ENCODE results near the gene TTC9C. TPM values are rescaled to one million over a fixed set of nuclear protein-coding genes. Genes with fewer than 3 reads are reported as not detected.
A peak's percentile ranks its signal among the peaks of the same experiment; 100 is the strongest.

TTC9C gene
- polyA plus RNA-seq, 1 donor, result 37.9 TPM

GRCh38 chr11:62774407-62774806 is 46.1 kb downstream of the TTC9C start:
- no peaks in the 10 kb centered on the region for H3K27me3 ChIP-seq (ENCODE audit: control insufficient read depth, insufficient read depth, low read length)
- no peak for DNase-seq
- WGBS (ENCODE audit: insufficient coverage, low lambda C conversion rate), result no CpG with 5 or more reads among the region's 6 CpGs
- peaks cover 10% of the 10 kb centered on the region for H3K4me1 ChIP-seq (ENCODE audit: control insufficient read depth, insufficient read depth, low read length)
- H3K27ac ChIP-seq (ENCODE audit: low read length), result no peak overlapping the region
- no peaks in the 10 kb centered on the region for H3K9me3 ChIP-seq (ENCODE audit: control insufficient read depth, low read depth, low read length)
- H3K36me3 ChIP-seq (ENCODE audit: control insufficient read depth, insufficient read depth, low read length), result peaks cover 40% of the 10 kb centered on the region
- H3K4me3 ChIP-seq (ENCODE audit: low read length), result no peak overlapping the region

- Histone ChIP-seq H3K9me3 (ENCODE audit: control insufficient read depth, low read depth, low read length) (no peaks in the 10 kb centered on the region), H3K4me1 (ENCODE audit: control insufficient read depth, insufficient read depth, low read length) (peaks cover 8% of the 10 kb centered on the region), H3K4me3 (ENCODE audit: low read length) (no peak overlapping the region), H3K27ac (ENCODE audit: low read length) (no peak overlapping the region), H3K27me3 (ENCODE audit: control insufficient read depth, insufficient read depth, low read length) (no peaks in the 10 kb centered on the region), H3K36me3 (ENCODE audit: control insufficient read depth, insufficient read depth, low read length) (peaks cover 46% of the 10 kb centered on the region)
- no peak for DNase-seq
- no CpG with 5 or more reads among the region's 17 CpGs for WGBS (ENCODE audit: insufficient coverage, low lambda C conversion rate)
Measured at GRCh38 chr11:62775646-62776045, 47.4 kb downstream of the TTC9C start.

DNA sequence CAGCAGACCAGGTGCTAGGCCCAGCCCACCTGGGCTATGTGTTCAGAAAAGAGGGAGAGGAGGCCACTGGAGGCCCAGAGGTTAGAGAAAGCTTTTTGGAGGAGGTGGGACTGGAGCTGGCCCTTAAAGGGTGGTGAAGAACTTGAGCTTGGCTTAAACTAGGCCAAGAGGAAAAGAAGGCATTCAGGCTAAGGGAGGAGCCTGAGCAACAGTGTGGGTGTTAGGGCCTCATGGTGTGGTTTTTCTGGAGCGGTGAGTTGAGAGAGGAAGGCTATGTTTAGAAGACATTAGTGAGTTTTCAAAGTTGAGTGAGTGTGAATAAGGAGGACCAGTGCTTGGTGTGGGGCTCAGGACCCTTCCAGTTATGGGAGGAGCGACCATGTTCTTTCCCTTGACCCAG is 49.1 kb downstream of the TTC9C start:
- Histone ChIP-seq H3K27me3 (ENCODE audit: control insufficient read depth, insufficient read depth, low read length) (no peaks in the 10 kb centered on the region), H3K36me3 (ENCODE audit: control insufficient read depth, insufficient read depth, low read length) (peaks cover 53% of the 10 kb centered on the region), H3K27ac (ENCODE audit: low read length) (no peak overlapping the region), H3K4me3 (ENCODE audit: low read length) (no peak overlapping the region), H3K9me3 (ENCODE audit: control insufficient read depth, low read depth, low read length) (no peaks in the 10 kb centered on the region), H3K4me1 (ENCODE audit: control insufficient read depth, insufficient read depth, low read length) (no peaks in the 10 kb centered on the region)
- 100% methylated on average over 1 of the region's 2 CpGs for WGBS (ENCODE audit: insufficient coverage, low lambda C conversion rate)
- DNase-seq, result no peak

- peaks cover 59% of the 10 kb centered on the region for H3K36me3 ChIP-seq (ENCODE audit: control insufficient read depth, insufficient read depth, low read length)
- DNase-seq, result no peak
- no peak overlapping the region for H3K4me3 ChIP-seq (ENCODE audit: low read length)
- H3K9me3 ChIP-seq (ENCODE audit: control insufficient read depth, low read depth, low read length), result no peaks in the 10 kb centered on the region
- no peak overlapping the region for H3K27ac ChIP-seq (ENCODE audit: low read length)
- H3K27me3 ChIP-seq (ENCODE audit: control insufficient read depth, insufficient read depth, low read length), result no peaks in the 10 kb centered on the region
- 100% methylated on average over 1 of the region's 3 CpGs for WGBS (ENCODE audit: insufficient coverage, low lambda C conversion rate)
- H3K4me1 ChIP-seq (ENCODE audit: control insufficient read depth, insufficient read depth, low read length), result no peaks in the 10 kb centered on the region
Measured at GRCh38 chr11:62778441-62778840, 50.2 kb downstream of the TTC9C start.

- H3K9me3 ChIP-seq (ENCODE audit: control insufficient read depth, low read depth, low read length), result no peaks in the 10 kb centered on the region
- H3K27me3 ChIP-seq (ENCODE audit: control insufficient read depth, insufficient read depth, low read length), result no peaks in the 10 kb centered on the region
- H3K4me3 ChIP-seq (ENCODE audit: low read length), result no peak overlapping the region
- peaks cover 31% of the 10 kb centered on the region for H3K36me3 ChIP-seq (ENCODE audit: control insufficient read depth, insufficient read depth, low read length)
- no peak overlapping the region for H3K27ac ChIP-seq (ENCODE audit: low read length)
- peaks cover 9% of the 10 kb centered on the region for H3K4me1 ChIP-seq (ENCODE audit: control insufficient read depth, insufficient read depth, low read length)
- 90% methylated on average over 2 of the region's 7 CpGs for WGBS (ENCODE audit: insufficient coverage, low lambda C conversion rate)
- no peak for DNase-seq
Measured at GRCh38 chr11:62782753-62783152, 54.5 kb downstream of the TTC9C start.

DNA sequence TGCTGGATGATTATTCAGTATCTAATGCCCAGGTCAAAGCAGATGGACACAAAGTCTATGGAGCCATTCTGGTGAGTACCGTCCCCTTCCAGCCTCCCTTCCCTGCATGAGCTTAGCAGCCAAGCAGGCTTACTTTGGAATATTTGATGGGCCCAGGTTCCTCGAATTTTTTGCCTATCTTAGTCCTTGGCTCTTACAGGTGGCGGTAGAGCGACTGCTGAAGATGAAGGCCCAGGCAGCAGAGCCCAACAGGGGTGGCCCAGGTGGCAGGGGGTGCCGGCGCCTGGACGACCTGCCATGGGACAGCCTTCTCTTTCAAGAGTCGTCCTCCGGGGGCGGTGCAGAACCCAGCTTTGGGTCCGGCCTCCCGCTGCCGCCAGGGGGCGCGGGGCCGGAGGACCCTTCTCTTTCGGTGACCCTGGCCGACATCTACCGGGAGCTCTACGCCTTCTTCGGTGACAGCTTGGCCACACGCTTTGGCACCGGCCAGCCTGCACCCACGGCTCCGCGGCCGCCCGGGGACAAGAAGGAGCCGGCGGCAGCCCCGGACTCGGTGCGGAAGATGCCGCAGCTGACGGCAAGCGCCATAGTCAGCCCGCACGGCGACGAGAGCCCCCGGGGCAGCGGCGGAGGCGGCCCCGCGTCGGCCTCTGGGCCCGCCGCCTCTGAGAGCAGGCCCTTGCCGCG is 58.2 kb downstream of the TTC9C start:
- Histone ChIP-seq H3K36me3 (ENCODE audit: control insufficient read depth, insufficient read depth, low read length) (peaks cover 33% of the 10 kb centered on the region), H3K4me1 (ENCODE audit: control insufficient read depth, insufficient read depth, low read length) (peaks cover 18% of the 10 kb centered on the region), H3K9me3 (ENCODE audit: control insufficient read depth, low read depth, low read length) (no peaks in the 10 kb centered on the region), H3K27me3 (ENCODE audit: control insufficient read depth, insufficient read depth, low read length) (no peaks in the 10 kb centered on the region), H3K4me3 (ENCODE audit: low read length) (peak overlapping the region; percentile 95), H3K27ac (ENCODE audit: low read length) (peak overlapping the region; percentile 94)
- DNase-seq, result peak; percentile 86 to 89
- no CpG with 5 or more reads among the region's 51 CpGs for WGBS (ENCODE audit: insufficient coverage, low lambda C conversion rate)

GRCh38 chr11:62787005-62787759 is 58.9 kb downstream of the TTC9C start, which contains the start of gene TMEM179B:
TSS of gene TMEM179B (plus strand) at chr11:62787402. CDS start at chr11:62787432, 30 bp downstream.
- no peaks in the 10 kb centered on the region for H3K27me3 ChIP-seq (ENCODE audit: control insufficient read depth, insufficient read depth, low read length)
- H3K36me3 ChIP-seq (ENCODE audit: control insufficient read depth, insufficient read depth, low read length), result peaks cover 27% of the 10 kb centered on the region
- DNase-seq, result peak; percentile 98
- peaks cover 18% of the 10 kb centered on the region for H3K4me1 ChIP-seq (ENCODE audit: control insufficient read depth, insufficient read depth, low read length)
- H3K4me3 ChIP-seq (ENCODE audit: low read length), result peak within 1 kb of the TSS; percentile 95
- no peaks in the 10 kb centered on the region for H3K9me3 ChIP-seq (ENCODE audit: control insufficient read depth, low read depth, low read length)
- H3K27ac ChIP-seq (ENCODE audit: low read length), result peak within 1 kb of the TSS; percentile 94
- WGBS (ENCODE audit: insufficient coverage, low lambda C conversion rate), result no CpG with 5 or more reads among the region's 88 CpGs

Other genes starting within 250 kb of the TTC9C start
- 134 TPM for gene AHNAK, start 181.7 kb upstream of the TTC9C start, polyA plus RNA-seq
- gene EEF1G, start 154.6 kb upstream of the TTC9C start, polyA plus RNA-seq, result 2,426 TPM
- 18.7 TPM for gene TUT1, start 137.0 kb upstream of the TTC9C start, polyA plus RNA-seq
- 51.6 TPM for gene MTA2, start 126.6 kb upstream of the TTC9C start, polyA plus RNA-seq
- gene EML3, start 115.7 kb upstream of the TTC9C start, polyA plus RNA-seq, result 25.3 TPM
- gene ROM1, start 115.2 kb upstream of the TTC9C start, polyA plus RNA-seq, result 4.5 TPM
- 40.0 TPM for gene B3GAT3, start 106.5 kb upstream of the TTC9C start, polyA plus RNA-seq
- gene GANAB, start 81.9 kb upstream of the TTC9C start, polyA plus RNA-seq, result 272 TPM
- 15.2 TPM for gene INTS5, start 75.2 kb upstream of the TTC9C start, polyA plus RNA-seq
- gene C11orf98, start 63.3 kb upstream of the TTC9C start, polyA plus RNA-seq, result 60.4 TPM
- gene CSKMT, start 63.2 kb upstream of the TTC9C start, polyA plus RNA-seq, result 8.7 TPM
- gene UQCC3, start 56.8 kb upstream of the TTC9C start, polyA plus RNA-seq, result 10.4 TPM
- 5.7 TPM for gene LBHD1, start 56.2 kb upstream of the TTC9C start, polyA plus RNA-seq
- gene UBXN1, start 49.4 kb upstream of the TTC9C start, polyA plus RNA-seq, result 146 TPM
- 2.9 TPM for gene LRRN4CL, start 39.0 kb upstream of the TTC9C start, polyA plus RNA-seq
- gene BSCL2, start 21.1 kb upstream of the TTC9C start, polyA plus RNA-seq, result 38.6 TPM
- gene GNG3, start 20.8 kb upstream of the TTC9C start, polyA plus RNA-seq, result 10.9 TPM
- gene HNRNPUL2, start 1.0 kb upstream of the TTC9C start, polyA plus RNA-seq, result 65.1 TPM
- 7.2 TPM for gene ZBTB3, start 25.7 kb downstream of the TTC9C start, polyA plus RNA-seq
- gene POLR2G, start 33.1 kb downstream of the TTC9C start, polyA plus RNA-seq, result 87.5 TPM
- 28.5 TPM for gene TAF6L, start 42.9 kb downstream of the TTC9C start, polyA plus RNA-seq
- gene TMEM179B, start 58.9 kb downstream of the TTC9C start, polyA plus RNA-seq, result 69.5 TPM
- gene TMEM223, start 63.5 kb downstream of the TTC9C start, polyA plus RNA-seq, result 18.4 TPM
- gene NXF1, start 77.0 kb downstream of the TTC9C start, polyA plus RNA-seq, result 89.3 TPM
- 42.4 TPM for gene STX5, start 103.6 kb downstream of the TTC9C start, polyA plus RNA-seq
- 0.76 TPM for gene TEX54, start 104.4 kb downstream of the TTC9C start, polyA plus RNA-seq
- 38.4 TPM for gene WDR74, start 111.1 kb downstream of the TTC9C start, polyA plus RNA-seq
- 182 TPM for gene SLC3A2, start 152.4 kb downstream of the TTC9C start, polyA plus RNA-seq
- 1.3 TPM for gene CHRM1, start 192.9 kb downstream of the TTC9C start, polyA plus RNA-seq